Activated CD8-positive, alpha-beta T cell treated with anti-CD3 and anti-CD28 coated beads, Interleukin-2, amount 10 ng/mL, durations not matched to agents 7 days and 5 days (primary cell): Measurements from ENCODE around the gene RAB36. TPM values are rescaled to one million over a fixed set of nuclear protein-coding genes. Genes with fewer than 3 reads are reported as not detected.

Source experiments
- ATAC-seq: fragments of 150-1000 bp; cut with Tn5 transposase; one replicate; pipeline ENCODE4 v1.10.0; 2021; ENCODE audit warnings: moderate library complexity
- CTCF ChIA-PET: fragments of 350-600 bp; sonication (Branson Sonifier 250); formaldehyde crosslinking; loops from one replicate; lab custom pipeline; 2021; ENCODE audit warnings: antibody characterized with exemption; lab: Charles Lee
- POLR2A ChIA-PET: fragments of 350-600 bp; sonication (Branson Sonifier 250); formaldehyde crosslinking; loops from one replicate; lab custom pipeline; 2021; ENCODE audit warnings: antibody characterized with exemption; lab: Charles Lee
- DNase-seq: peaks from one replicate; pipeline ENCODE4 v3.0.0-alpha.2; 2020
- H3K27ac Mint-ChIP-seq: one replicate; pipeline ENCODE4 v1.8.0; 2021; ENCODE audit warnings: mild to moderate bottlenecking, mixed read lengths
- H3K27me3 Mint-ChIP-seq: one replicate; pipeline ENCODE4 v1.8.0; 2021; ENCODE audit warnings: low read depth, mixed read lengths
- H3K36me3 Mint-ChIP-seq: one replicate; pipeline ENCODE4 v1.8.0; 2021; ENCODE audit warnings: low read depth, mixed read lengths
- H3K4me1 Mint-ChIP-seq: one replicate; pipeline ENCODE4 v1.8.0; 2021; ENCODE audit warnings: low read depth, mixed read lengths
- H3K4me3 Mint-ChIP-seq: one replicate; pipeline ENCODE4 v1.8.0; 2021; ENCODE audit warnings: mild to moderate bottlenecking, mixed read lengths
- H3K9me3 Mint-ChIP-seq: one replicate; pipeline ENCODE4 v1.8.0; 2022; ENCODE audit warnings: mixed read lengths; ENCODE audit not compliant: insufficient read depth
- total RNA-seq, 2 experiments: library from RNA; stranded (reverse); gene quantifications; one replicate each; pipeline ENCODE4 v1.2.3, GENCODE V29; 2021

The RAB36 gene
- total RNA-seq, 2 experiments from 2014 or later, result 0.79 to 1.0 TPM

DNA sequence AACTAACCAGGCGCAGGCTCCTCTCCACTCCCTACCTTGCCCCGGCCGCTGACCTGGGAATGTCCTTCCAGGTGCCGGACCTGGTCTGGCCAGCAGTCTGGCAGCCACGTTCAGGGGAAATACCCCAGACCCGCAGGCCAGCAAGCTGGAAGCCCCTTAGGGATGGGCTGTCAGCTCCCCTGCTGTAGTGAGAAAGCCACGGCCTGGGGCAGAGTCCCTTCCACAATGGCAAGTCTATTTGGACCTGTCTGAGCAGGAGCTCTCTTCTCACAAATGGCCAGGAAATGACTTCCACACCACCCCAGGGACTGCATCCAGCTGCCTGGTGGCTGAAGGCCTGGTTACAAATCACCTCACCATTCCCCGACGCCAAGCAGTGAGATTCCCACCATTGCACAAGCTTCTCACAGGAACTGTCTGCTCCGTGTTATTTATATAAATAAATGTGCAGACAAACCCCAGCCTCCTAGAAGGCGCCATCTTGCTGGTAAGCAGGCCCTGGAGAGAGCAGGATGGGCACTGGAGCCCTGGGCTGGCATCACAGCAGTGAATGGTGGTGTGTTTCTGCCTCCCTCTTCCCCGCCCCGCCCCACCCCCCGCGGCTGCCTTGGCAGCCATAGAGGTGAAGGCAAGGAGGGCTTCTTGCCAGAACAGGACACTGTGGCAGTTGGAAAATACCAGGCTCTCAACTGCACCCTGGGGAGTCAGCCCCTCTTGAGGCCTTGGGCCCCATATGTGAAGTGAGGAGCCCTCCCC lies 27.2 kb upstream of the RAB36 start:
- ChIA-PET POLR2A (no interaction called here), CTCF (interaction anchor here (0.6 to 2.1 kb wide), 3 partner anchors 10 to 227 kb away, joined by 3 to 11 read pairs (median 6); no protein-coding TSS in a partner anchor)
- H3K27me3 Mint-ChIP-seq, result no peaks in the 10 kb centered on the region
- ATAC-seq (no peak), DNase-seq (no peak)
- peaks cover 16% of the 10 kb centered on the region for H3K4me1 Mint-ChIP-seq
- H3K27ac Mint-ChIP-seq, result peak overlapping the region; percentile 20
- no peaks in the 10 kb centered on the region for H3K36me3 Mint-ChIP-seq
- H3K4me3 Mint-ChIP-seq, result no peak overlapping the region
- H3K9me3 Mint-ChIP-seq, result no peaks in the 10 kb centered on the region

- CTCF ChIA-PET, result interaction anchor here (1.2 to 3.8 kb wide), 6 partner anchors 9 to 160 kb away, joined by 3 to 32 read pairs (median 6); no protein-coding TSS in a partner anchor
- Mint-ChIP-seq H3K4me1 (peaks cover 16% of the 10 kb centered on the region), H3K9me3 (no peaks in the 10 kb centered on the region), H3K27ac (peak overlapping the region; percentile 80), H3K36me3 (no peaks in the 10 kb centered on the region), H3K4me3 (no peak overlapping the region), H3K27me3 (no peaks in the 10 kb centered on the region)
- no peak for ATAC-seq
- POLR2A ChIA-PET, result interaction anchor here (0.7 to 1.2 kb wide), 2 partner anchors 19 to 37 kb away, joined by 3 to 6 read pairs; no protein-coding TSS in a partner anchor
- no peak for DNase-seq
Measured at GRCh38 chr22:23118647-23119493, 26.4 kb upstream of the RAB36 start.

GRCh38 chr22:23119494-23120414 lies 25.5 kb upstream of the RAB36 start:
- POLR2A ChIA-PET, result interaction anchor here (0.7 to 1.2 kb wide), 2 partner anchors 18 to 36 kb away, joined by 3 to 6 read pairs; no protein-coding TSS in a partner anchor
- DNase-seq, result peak; percentile 57
- no peak overlapping the region for H3K4me3 Mint-ChIP-seq
- CTCF ChIA-PET, result interaction anchor here (0.7 to 3.8 kb wide), 6 partner anchors 8 to 242 kb away, joined by 3 to 32 read pairs (median 5); no protein-coding TSS in a partner anchor
- H3K27me3 Mint-ChIP-seq, result no peaks in the 10 kb centered on the region
- H3K9me3 Mint-ChIP-seq, result no peaks in the 10 kb centered on the region
- H3K27ac Mint-ChIP-seq, result peak overlapping the region; percentile 80
- ATAC-seq, result peak; percentile 68
- H3K4me1 Mint-ChIP-seq, result peaks cover 16% of the 10 kb centered on the region
- no peaks in the 10 kb centered on the region for H3K36me3 Mint-ChIP-seq

- Mint-ChIP-seq H3K4me3 (no peak overlapping the region), H3K9me3 (no peaks in the 10 kb centered on the region), H3K27me3 (no peaks in the 10 kb centered on the region), H3K36me3 (no peaks in the 10 kb centered on the region), H3K4me1 (peaks cover 16% of the 10 kb centered on the region), H3K27ac (peak overlapping the region; percentile 77)
- ChIA-PET CTCF (interaction anchor here (1.3 to 3.8 kb wide), 3 partner anchors 12 to 161 kb away, joined by 3 to 32 read pairs (median 7); no protein-coding TSS in a partner anchor), POLR2A (no interaction called here)
- ATAC-seq, result no peak
- DNase-seq, result no peak
Measured at GRCh38 chr22:23120415-23120899, 24.8 kb upstream of the RAB36 start.

- H3K4me1 Mint-ChIP-seq, result peaks cover 16% of the 10 kb centered on the region
- no peak overlapping the region for H3K4me3 Mint-ChIP-seq
- DNase-seq, result no peak
- no peaks in the 10 kb centered on the region for H3K36me3 Mint-ChIP-seq
- no peak for ATAC-seq
- H3K9me3 Mint-ChIP-seq, result no peaks in the 10 kb centered on the region
- H3K27me3 Mint-ChIP-seq, result no peaks in the 10 kb centered on the region
- ChIA-PET POLR2A (interaction anchor here (1.5 kb wide), 1 partner anchor 13 kb away, joined by 3 read pairs; no protein-coding TSS in a partner anchor), CTCF (interaction anchor here (3.8 kb wide), 1 partner anchor 161 kb away, joined by 32 read pairs; no protein-coding TSS in a partner anchor)
- no peak overlapping the region for H3K27ac Mint-ChIP-seq
Measured at GRCh38 chr22:23121000-23121421, 24.3 kb upstream of the RAB36 start.

GRCh38 chr22:23121424-23121823 lies 23.9 kb upstream of the RAB36 start:
- POLR2A ChIA-PET, result interaction anchor here (1.5 kb wide), 1 partner anchor 13 kb away, joined by 3 read pairs; no protein-coding TSS in a partner anchor
- no peaks in the 10 kb centered on the region for H3K9me3 Mint-ChIP-seq
- ATAC-seq (no peak), DNase-seq (no peak)
- H3K27me3 Mint-ChIP-seq, result no peaks in the 10 kb centered on the region
- no peaks in the 10 kb centered on the region for H3K36me3 Mint-ChIP-seq
- H3K4me1 Mint-ChIP-seq, result peaks cover 16% of the 10 kb centered on the region
- no peak overlapping the region for H3K4me3 Mint-ChIP-seq
- CTCF ChIA-PET, result interaction anchor here (1.1 to 3.8 kb wide), 2 partner anchors 16 to 162 kb away, joined by 3 to 32 read pairs; no protein-coding TSS in a partner anchor
- no peak overlapping the region for H3K27ac Mint-ChIP-seq

- ChIA-PET POLR2A (interaction anchor here (1.5 kb wide), 1 partner anchor 14 kb away, joined by 3 read pairs; no protein-coding TSS in a partner anchor), CTCF (interaction anchor here (1.1 to 7.0 kb wide), 4 partner anchors 16 to 238 kb away, joined by 3 to 146 read pairs (median 18); no protein-coding TSS in a partner anchor)
- DNase-seq (no peak), ATAC-seq (no peak)
- no peaks in the 10 kb centered on the region for H3K9me3 Mint-ChIP-seq
- H3K4me1 Mint-ChIP-seq, result peaks cover 16% of the 10 kb centered on the region
- no peak overlapping the region for H3K4me3 Mint-ChIP-seq
- H3K27me3 Mint-ChIP-seq, result no peaks in the 10 kb centered on the region
- H3K27ac Mint-ChIP-seq, result no peak overlapping the region
- no peaks in the 10 kb centered on the region for H3K36me3 Mint-ChIP-seq
Measured at GRCh38 chr22:23122216-23122957, 22.9 kb upstream of the RAB36 start.

DNA sequence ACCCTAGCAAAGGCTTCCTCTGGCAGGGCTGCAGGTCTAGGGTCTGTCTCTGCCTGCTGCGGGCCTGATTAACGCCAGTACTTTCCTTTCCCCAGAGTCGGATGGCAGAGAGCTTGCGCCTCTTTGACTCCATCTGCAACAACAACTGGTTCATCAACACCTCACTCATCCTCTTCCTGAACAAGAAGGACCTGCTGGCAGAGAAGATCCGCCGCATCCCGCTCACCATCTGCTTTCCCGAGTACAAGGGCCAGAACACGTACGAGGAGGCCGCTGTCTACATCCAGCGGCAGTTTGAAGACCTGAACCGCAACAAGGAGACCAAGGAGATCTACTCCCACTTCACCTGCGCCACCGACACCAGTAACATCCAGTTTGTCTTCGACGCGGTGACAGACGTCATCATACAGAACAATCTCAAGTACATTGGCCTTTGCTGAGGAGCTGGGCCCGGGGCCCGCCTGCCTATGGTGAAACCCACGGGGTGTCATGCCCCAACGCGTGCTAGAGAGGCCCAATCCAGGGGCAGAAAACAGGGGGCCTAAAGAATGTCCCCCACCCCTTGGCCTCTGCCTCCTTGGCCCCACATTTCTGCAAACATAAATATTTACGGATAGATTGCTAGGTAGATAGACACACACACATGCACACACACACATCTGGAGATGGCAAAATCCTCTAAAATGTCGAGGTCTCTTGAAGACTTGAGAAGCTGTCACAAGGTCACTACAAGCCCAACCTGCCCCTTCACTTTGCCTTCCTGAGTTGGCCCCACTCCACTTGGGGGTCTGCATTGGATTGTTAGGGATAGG lies 22.1 kb upstream of the RAB36 start:
- ATAC-seq (no peak), DNase-seq (no peak)
- H3K36me3 Mint-ChIP-seq, result no peaks in the 10 kb centered on the region
- no peaks in the 10 kb centered on the region for H3K27me3 Mint-ChIP-seq
- peaks cover 16% of the 10 kb centered on the region for H3K4me1 Mint-ChIP-seq
- no peak overlapping the region for H3K4me3 Mint-ChIP-seq
- ChIA-PET CTCF (interaction anchor here (1.4 to 7.0 kb wide), 2 partner anchors 165 to 239 kb away, joined by 3 to 146 read pairs; no protein-coding TSS in a partner anchor), POLR2A (no interaction called here)
- no peaks in the 10 kb centered on the region for H3K9me3 Mint-ChIP-seq
- peak overlapping the region; percentile 26 for H3K27ac Mint-ChIP-seq

GRCh38 chr22:23123804-23124254 lies 21.4 kb upstream of the RAB36 start:
- ATAC-seq (no peak), DNase-seq (no peak)
- CTCF ChIA-PET, result interaction anchor here (7.0 kb wide), 1 partner anchor 166 kb away, joined by 146 read pairs; no protein-coding TSS in a partner anchor
- POLR2A ChIA-PET, result no interaction called here
- H3K27me3 Mint-ChIP-seq, result no peaks in the 10 kb centered on the region
- H3K36me3 Mint-ChIP-seq, result no peaks in the 10 kb centered on the region
- H3K4me1 Mint-ChIP-seq, result peaks cover 20% of the 10 kb centered on the region
- no peak overlapping the region for H3K27ac Mint-ChIP-seq
- H3K9me3 Mint-ChIP-seq, result no peaks in the 10 kb centered on the region
- H3K4me3 Mint-ChIP-seq, result no peak overlapping the region
